ENCODE results near the gene PPIL4.
"Not testable (repeated sequence)": the region's sequence is repeated elsewhere in the genome, so short reads cannot be mapped to it uniquely, and the experiment has no call there.

Gene PPIL4

DNA sequence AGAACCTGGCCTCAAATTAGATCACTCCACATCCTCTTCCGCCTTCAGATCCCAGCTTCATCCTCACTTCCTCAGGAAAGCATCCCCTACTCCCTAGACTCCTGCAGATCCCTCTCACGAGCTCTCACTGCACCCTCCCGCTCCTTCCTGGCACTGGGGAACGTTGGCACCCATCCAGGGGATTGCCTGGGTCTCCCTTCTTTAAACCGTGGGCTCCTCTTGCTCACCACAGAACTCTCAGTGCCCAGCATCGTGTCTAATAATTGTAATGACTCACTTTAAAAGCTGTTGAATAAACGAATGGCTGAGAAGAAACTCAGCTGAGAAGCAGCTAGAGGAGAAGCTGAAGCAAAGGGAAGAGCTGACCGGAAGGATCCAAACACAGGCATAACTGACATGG lies 81.4 kb downstream of the PPIL4 start:
- TF ChIP-seq, protein P1, sequence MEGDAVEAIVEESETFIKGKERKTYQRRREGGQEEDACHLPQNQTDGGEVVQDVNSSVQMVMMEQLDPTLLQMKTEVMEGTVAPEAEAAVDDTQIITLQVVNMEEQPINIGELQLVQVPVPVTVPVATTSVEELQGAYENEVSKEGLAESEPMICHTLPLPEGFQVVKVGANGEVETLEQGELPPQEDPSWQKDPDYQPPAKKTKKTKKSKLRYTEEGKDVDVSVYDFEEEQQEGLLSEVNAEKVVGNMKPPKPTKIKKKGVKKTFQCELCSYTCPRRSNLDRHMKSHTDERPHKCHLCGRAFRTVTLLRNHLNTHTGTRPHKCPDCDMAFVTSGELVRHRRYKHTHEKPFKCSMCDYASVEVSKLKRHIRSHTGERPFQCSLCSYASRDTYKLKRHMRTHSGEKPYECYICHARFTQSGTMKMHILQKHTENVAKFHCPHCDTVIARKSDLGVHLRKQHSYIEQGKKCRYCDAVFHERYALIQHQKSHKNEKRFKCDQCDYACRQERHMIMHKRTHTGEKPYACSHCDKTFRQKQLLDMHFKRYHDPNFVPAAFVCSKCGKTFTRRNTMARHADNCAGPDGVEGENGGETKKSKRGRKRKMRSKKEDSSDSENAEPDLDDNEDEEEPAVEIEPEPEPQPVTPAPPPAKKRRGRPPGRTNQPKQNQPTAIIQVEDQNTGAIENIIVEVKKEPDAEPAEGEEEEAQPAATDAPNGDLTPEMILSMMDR (IDR thresholded peaks at IDR 0.05; ENCODE audit: extremely low read depth, missing control alignments) = no peak
- DNase-seq (ENCODE audit: low spot score) = no peak

DNA sequence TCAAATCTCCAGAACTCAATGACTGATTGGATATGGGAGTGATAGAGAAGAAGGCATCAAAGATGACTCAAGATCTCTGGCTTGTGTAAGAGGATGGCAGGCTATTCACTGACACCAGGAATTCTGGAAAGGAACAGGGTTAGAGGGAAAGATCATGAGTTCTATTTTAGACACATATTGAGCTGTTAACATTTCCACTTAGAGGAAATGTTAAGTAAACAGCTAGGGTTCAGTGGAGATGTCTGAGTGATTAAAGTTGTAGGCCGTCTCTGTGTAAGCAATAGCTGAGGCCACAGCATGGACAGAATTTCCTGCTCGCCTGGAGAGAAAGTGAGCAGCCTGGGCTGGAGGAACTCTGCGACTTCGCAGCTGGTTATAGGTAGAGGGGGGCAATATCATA lies 82.1 kb downstream of the PPIL4 start:
- DNase-seq (ENCODE audit: low spot score) = no peak
- TF ChIP-seq, protein P1 (IDR thresholded peaks at IDR 0.05; ENCODE audit: extremely low read depth, missing control alignments) = no peak

DNA sequence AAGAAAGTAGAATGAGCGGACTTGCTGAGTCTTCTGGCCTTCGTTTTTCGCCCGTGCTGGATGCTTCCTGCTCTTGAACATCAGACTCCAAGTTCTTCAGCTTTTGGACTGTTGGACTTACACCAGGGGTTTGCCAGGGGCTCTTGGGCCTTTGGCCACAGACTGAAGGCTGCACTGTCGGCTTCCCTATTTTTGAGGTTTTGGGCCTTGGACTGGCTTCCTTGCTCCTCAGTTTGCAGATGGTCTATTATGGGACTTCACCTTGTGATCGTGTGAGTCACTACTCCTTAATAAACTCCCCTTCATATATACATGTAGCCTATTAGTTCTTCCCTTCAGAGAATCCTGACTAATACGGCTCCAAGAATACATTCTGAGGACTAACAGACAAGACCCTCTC lies 83.1 kb downstream of the PPIL4 start:
- DNase-seq (ENCODE audit: low spot score) = not testable (repeated sequence)

DNA sequence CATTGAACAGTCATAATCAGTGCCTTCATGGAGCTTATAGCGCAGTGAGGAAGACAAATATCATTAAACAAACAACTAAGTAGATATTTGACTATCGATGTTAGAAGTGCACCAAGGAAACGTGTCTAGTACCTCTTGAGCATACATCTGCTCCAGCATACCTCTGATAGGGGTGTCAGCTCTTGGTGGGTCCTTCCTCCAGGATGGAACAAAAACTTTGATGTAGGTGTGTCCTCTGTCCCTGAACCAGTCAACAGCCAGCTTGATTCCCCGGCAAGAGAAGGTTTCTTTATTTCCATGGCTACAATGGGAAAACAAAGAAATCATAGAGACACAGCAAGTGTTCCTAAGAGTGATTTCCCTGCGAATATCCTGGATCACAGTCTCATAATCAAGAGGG lies 84.2 kb downstream of the PPIL4 start:
- DNase-seq (ENCODE audit: low spot score) = no peak
- TF ChIP-seq, protein P1 (IDR thresholded peaks at IDR 0.05; ENCODE audit: extremely low read depth, missing control alignments) = no peak

DNA sequence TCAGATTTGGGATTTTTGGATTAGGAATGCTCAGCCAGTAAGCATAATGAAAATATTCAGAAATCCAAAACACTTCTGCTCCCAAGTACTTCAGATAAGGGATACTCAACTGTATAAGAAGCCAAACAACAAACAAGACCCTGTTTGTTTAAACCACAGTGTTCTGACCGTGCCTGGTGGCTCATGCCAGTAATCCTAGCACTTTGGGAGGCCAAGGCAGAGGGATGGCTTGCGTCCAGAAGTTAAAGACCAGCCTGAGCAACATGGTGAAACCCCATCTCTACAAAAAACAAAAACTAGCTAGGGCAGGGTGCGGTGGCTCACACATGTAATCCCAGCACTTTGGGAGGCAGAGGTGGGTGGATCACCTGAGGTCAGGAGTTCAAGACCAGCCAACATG lies 85.6 kb downstream of the PPIL4 start:
- DNase-seq (ENCODE audit: low spot score) = not testable (repeated sequence)

DNA sequence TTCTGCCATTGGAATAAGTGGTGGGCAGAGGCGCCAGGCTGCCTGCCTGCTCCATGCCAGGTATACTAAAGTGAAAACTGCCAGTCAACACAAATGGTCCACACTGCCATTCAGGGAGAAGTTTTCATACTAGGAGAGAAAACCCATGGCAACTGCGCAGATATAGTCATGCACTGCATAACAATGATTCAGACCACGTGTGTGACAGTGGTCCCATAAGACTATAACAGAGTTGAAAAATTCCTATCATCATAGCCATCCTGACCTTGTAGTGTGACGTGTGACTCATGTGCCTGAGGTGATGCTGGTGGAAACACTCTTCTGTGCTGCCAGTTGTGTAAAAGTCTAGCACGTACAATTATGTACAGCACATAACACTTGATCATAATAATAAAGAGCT lies 86.1 kb downstream of the PPIL4 start:
- no peak for DNase-seq (ENCODE audit: low spot score)
- TF ChIP-seq, protein P1 (IDR thresholded peaks at IDR 0.05; ENCODE audit: extremely low read depth, missing control alignments) = no peak

DNA sequence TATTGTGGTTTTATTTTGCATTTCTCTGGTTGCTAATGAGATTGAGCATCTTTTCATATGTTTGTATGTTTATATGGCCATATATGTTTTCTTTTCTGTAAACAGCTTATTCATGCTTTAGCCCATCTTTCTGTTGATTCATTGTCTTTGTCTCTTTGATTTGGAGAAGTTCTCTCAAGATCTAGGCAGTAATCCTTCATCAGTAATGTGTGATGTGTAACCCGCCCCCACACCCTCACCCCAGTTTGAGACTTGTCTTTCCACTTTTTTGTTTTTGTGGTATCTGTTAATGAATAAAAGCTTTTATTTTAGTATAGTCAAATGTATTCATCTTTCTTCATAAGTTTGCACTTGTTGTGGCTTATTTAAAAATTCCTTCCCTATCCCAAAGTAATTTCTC lies 87.0 kb downstream of the PPIL4 start:
- no peak for DNase-seq (ENCODE audit: low spot score)
- TF ChIP-seq, protein P1 (IDR thresholded peaks at IDR 0.05; ENCODE audit: extremely low read depth, missing control alignments) = no peak

DNA sequence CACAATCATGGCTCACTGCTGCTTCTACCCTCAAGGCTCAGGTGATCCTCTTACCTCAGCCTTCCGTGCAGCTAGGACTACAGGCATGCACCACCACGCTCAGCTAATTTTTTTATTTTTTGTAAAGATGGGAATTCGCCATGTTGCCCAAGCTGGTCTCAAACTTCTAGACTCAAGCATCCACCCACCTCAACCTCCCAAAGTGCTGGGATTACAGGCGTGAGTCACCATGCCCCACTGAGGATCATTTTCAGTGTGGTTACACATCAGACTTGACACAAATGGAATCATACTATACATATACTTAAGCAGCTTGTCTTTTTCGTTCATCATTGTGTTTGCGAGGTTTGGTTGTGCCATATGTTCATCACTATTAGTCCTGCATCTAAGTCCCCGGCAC lies 87.6 kb downstream of the PPIL4 start:
- TF ChIP-seq, protein P1 (IDR thresholded peaks at IDR 0.05; ENCODE audit: extremely low read depth, missing control alignments) = no peak
- no peak for DNase-seq (ENCODE audit: low spot score)
